Tibial nerve (tissue), 4 donors: Measurements from ENCODE around the gene PIERCE2. TPM values are rescaled to one million over a fixed set of nuclear protein-coding genes. Genes with fewer than 3 reads are reported as not detected.
"Not testable (repeated sequence)": the region's sequence is repeated elsewhere in the genome, so short reads cannot be mapped to it uniquely, and the experiment has no call there.

Source experiments
- DNase-seq, 2 donors: peaks; one replicate each; pipeline ENCODE4 v3.0.0-alpha.2; 2019; ENCODE audit warnings: low spot score in 2 of 2
- H3K27ac ChIP-seq, 4 donors: fragments of 200-600 bp; sonication (generic) in 3 of 4; one replicate each; pipeline ENCODE4 v1.5.1; 2017 to 2019; ENCODE audit warnings: mild to moderate bottlenecking in 1 of 4
- H3K27me3 ChIP-seq, 2 donors: fragments of 200-600 bp; sonication (generic) in 1 of 2; one replicate each; pipeline versions ENCODE4 v1.5.1 to v1.6.0; 2017 to 2019
- H3K36me3 ChIP-seq, 3 donors: fragments of 200-600 bp; sonication (generic); one replicate each; pipeline ENCODE4 v1.5.1; 2018 to 2019
- H3K4me1 ChIP-seq, 4 donors: fragments of 200-600 bp; sonication (generic) in 3 of 4; one replicate each; pipeline ENCODE4 v1.5.1; 2017 to 2019
- H3K4me3 ChIP-seq, 4 donors: fragments of 200-600 bp; sonication (generic) in 3 of 4; one replicate each; pipeline ENCODE4 v1.5.1; 2017 to 2019; ENCODE audit warnings: mild to moderate bottlenecking in 1 of 4, moderate library complexity in 1 of 4
- H3K9me3 ChIP-seq, 4 donors: fragments of 200-600 bp; sonication (generic) in 3 of 4; one replicate each; pipeline ENCODE4 v1.5.1; 2017 to 2019
- EP300 ChIP-seq, 2 donors: sonication (generic); formaldehyde crosslinking; IDR thresholded peaks; one replicate each; pipeline ENCODE4 v1.6.1; 2017; ENCODE audit warnings: antibody characterized with exemption in 2 of 2, mild to moderate bottlenecking in 1 of 2
- POLR2A ChIP-seq, 2 donors: fragments of 450-650 bp; IDR thresholded peaks; one replicate each; pipeline ENCODE4 v1.6.1; 2017; ENCODE audit warnings: antibody characterized with exemption in 2 of 2, mild to moderate bottlenecking in 2 of 2, moderate library complexity in 2 of 2
- whole genome bisulfite sequencing, 2 donors: methylation state at CpG; one replicate each; pipeline ENCODE4 v1.1.5; 2018; 5-methylcytosine and 5-hydroxymethylcytosine counted together
- total RNA-seq, 4 donors: library from RNA; depleted of rRNA; stranded (reverse); fragments of >200 nt; gene quantifications; one replicate each; pipeline ENCODE4 v1.1.0, GENCODE V29; 2016
- TF ChIP-seq, protein P1 (sequence below), 5 experiments: fragments of 200-600 bp in 3 of 5; fragments of 450-650 bp in 2 of 5; sonication (generic) in 3 of 5; IDR thresholded peaks; one replicate each; pipeline ENCODE4 v1.5.1; 2016 to 2019; ENCODE audit warnings: antibody characterized with exemption in 5 of 5, mild to moderate bottlenecking in 3 of 5, moderate library complexity in 2 of 5

PIERCE2 gene
- total RNA-seq, 4 donors from 2014 or later: 1.8 to 4.8 (median 2.9) TPM; not detected in 1

DNA sequence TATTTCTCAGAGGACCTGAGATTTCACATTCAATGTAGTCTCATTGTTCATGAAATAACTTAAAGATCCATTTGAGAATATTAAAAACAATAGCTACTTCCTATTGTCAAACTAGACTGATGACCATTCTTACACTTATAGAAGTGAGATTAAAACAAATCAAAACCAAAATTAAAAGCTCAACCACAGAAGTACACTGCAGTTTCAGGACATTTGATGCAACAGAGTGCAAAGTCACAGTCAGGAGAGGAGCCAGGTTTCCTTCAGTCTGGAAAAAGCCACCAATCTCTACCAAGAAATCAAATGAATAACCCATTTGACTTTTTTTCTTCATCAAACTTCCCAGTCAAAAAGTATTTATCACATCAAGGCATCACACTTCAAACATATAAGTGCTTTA, 5.6 kb upstream of the PIERCE2 start:
- TF ChIP-seq, protein P1, sequence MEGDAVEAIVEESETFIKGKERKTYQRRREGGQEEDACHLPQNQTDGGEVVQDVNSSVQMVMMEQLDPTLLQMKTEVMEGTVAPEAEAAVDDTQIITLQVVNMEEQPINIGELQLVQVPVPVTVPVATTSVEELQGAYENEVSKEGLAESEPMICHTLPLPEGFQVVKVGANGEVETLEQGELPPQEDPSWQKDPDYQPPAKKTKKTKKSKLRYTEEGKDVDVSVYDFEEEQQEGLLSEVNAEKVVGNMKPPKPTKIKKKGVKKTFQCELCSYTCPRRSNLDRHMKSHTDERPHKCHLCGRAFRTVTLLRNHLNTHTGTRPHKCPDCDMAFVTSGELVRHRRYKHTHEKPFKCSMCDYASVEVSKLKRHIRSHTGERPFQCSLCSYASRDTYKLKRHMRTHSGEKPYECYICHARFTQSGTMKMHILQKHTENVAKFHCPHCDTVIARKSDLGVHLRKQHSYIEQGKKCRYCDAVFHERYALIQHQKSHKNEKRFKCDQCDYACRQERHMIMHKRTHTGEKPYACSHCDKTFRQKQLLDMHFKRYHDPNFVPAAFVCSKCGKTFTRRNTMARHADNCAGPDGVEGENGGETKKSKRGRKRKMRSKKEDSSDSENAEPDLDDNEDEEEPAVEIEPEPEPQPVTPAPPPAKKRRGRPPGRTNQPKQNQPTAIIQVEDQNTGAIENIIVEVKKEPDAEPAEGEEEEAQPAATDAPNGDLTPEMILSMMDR (IDR thresholded peaks at IDR 0.05): no peak
- TF ChIP-seq POLR2A (IDR thresholded peaks at IDR 0.05) (no peak), EP300 (IDR thresholded peaks at IDR 0.05) (no peak)

DNA sequence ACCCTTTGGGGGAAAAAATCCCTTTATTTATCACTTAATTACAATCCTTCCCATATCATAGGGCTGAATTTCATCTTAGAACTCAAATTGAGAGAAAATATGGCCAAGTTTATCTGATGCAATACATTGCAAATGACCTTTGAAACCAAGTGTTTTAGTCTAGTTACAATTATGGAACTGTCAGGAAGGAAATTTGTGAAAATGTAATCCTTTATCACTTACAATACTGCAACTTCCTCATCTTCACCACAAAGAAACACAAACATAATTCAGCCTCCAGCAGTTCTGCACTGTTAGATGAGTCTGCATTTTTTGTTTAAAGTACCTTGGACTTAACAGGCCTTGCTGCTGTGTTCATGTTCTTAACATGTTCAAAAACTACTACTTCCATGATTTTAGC, 4.8 kb upstream of the PIERCE2 start:
- Histone ChIP-seq H3K4me1 (peaks cover 0 to 56% (median 10%) of the 10 kb centered on the region in 4 donors), H3K9me3 (no peaks in the 10 kb centered on the region), H3K4me3 (no peak overlapping the region), H3K27ac (no peak overlapping the region), H3K36me3 (peaks cover 0 to 5% (median 0%) of the 10 kb centered on the region in 3 donors), H3K27me3 (no peaks in the 10 kb centered on the region)
- DNase-seq: no peak
- TF ChIP-seq POLR2A (IDR thresholded peaks at IDR 0.05) (no peak), EP300 (IDR thresholded peaks at IDR 0.05) (peak in 1 of 2 donors; percentile 44)
- TF ChIP-seq, protein P1 (IDR thresholded peaks at IDR 0.05): no peak

More for the DNA sequence above, 5.6 kb upstream of the PIERCE2 start:
- H3K4me1 ChIP-seq: peaks cover 0 to 56% (median 10%) of the 10 kb centered on the region in 4 donors
- H3K27ac ChIP-seq: no peak overlapping the region
- no peaks in the 10 kb centered on the region for H3K27me3 ChIP-seq
- no peak for DNase-seq
- peaks cover 0 to 8% (median 0%) of the 10 kb centered on the region in 3 donors for H3K36me3 ChIP-seq
- no peak overlapping the region for H3K4me3 ChIP-seq
- no peaks in the 10 kb centered on the region for H3K9me3 ChIP-seq

DNA sequence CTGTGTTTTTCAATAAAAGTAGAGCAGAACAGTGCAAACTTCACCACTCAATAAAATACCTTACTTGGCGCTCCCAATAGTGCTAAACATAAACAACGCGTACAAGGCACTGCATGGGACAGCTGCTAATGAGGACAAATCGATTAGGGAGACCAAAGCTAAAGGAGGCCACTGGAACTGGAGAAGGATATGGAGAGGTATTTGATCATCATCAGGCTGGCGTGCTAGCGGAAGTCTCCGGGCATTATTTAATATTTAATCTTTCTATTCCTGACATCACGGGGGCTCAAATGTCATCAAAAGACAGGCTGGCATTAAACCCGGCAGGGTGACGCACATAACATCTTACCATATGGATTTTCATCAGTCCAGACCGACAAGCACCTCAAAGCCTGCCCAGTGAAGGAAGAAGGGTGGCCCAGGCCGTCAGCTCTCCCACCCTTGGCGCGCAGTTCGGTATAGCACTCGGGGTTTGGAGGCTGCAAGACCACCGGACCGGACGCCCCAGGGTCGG, 740 bp upstream of the PIERCE2 start:
- peaks cover 0 to 57% (median 10%) of the 10 kb centered on the region in 4 donors for H3K4me1 ChIP-seq
- no peaks in the 10 kb centered on the region for H3K36me3 ChIP-seq
- H3K9me3 ChIP-seq: no peaks in the 10 kb centered on the region
- DNase-seq: peak in 1 of 2 donors; percentile 5
- TF ChIP-seq POLR2A (IDR thresholded peaks at IDR 0.05) (no peak), EP300 (IDR thresholded peaks at IDR 0.05) (no peak)
- TF ChIP-seq, protein P1 (IDR thresholded peaks at IDR 0.05): no peak
- peak overlapping the region; percentile 53 to 96 (median 88) for H3K4me3 ChIP-seq
- H3K27ac ChIP-seq: peak overlapping the region; percentile 44 to 94 (median 92)
- WGBS, 2 donors: 0 to 2% methylated on average over 13 to 19 of the region's 20 CpGs
- no peaks in the 10 kb centered on the region for H3K27me3 ChIP-seq

DNA sequence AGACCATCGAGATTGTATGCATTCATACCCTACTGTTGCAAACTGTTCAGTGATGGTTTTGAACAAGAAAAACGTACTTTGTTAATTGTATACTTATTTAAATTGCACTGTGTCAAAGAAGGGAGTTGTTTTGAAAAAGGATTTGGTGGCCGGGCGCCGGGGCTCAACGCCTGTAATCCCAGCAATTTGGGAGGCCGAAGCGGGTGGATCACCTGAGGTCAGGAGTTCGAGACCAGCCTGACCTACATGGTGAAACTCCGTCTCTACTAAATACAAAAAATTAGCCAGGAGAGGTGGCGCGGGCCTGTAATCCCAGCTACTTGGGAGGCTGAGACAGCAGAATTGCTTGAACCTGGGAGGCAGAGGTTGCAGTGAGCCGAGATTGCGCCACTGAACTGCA, 681 bp downstream of the PIERCE2 start:
- DNase-seq, H3K27me3 ChIP-seq, H3K9me3 ChIP-seq, H3K36me3 ChIP-seq: not testable (repeated sequence)
- Histone ChIP-seq H3K4me1 (peaks cover 0 to 43% (median 7%) of the 10 kb centered on the region in 4 donors), H3K27ac (peak overlapping the region in 3 of 4 donors; percentile 91 to 94 (median 94)), H3K4me3 (peak overlapping the region; percentile 53 to 96 (median 88))
- WGBS, 2 donors: 73% methylated on average over 14 of the region's 14 CpGs

DNA sequence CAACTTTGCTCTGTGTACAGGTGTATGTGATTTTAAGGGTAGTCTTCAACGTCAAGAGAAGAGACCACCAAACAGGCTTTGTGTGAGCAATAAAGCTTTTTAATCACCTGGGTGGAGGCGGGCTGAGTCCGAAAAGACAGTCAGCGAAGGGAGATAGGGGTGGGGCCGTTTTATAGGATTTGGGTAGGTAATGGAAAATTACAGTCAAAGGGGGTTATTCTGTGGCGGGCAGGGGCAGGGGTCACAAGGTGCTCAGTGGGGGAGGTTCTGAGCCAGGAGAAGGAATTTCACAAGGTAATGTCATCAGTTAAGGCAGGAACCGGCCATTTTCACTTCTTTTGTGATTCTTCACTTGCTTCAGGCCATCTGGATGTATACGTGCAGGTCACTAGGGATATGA, 9.4 kb downstream of the PIERCE2 start:
- H3K4me1 ChIP-seq: not testable (repeated sequence)
- WGBS, 2 donors: 70 to 72% methylated on average over 8 of the region's 8 CpGs

DNA sequence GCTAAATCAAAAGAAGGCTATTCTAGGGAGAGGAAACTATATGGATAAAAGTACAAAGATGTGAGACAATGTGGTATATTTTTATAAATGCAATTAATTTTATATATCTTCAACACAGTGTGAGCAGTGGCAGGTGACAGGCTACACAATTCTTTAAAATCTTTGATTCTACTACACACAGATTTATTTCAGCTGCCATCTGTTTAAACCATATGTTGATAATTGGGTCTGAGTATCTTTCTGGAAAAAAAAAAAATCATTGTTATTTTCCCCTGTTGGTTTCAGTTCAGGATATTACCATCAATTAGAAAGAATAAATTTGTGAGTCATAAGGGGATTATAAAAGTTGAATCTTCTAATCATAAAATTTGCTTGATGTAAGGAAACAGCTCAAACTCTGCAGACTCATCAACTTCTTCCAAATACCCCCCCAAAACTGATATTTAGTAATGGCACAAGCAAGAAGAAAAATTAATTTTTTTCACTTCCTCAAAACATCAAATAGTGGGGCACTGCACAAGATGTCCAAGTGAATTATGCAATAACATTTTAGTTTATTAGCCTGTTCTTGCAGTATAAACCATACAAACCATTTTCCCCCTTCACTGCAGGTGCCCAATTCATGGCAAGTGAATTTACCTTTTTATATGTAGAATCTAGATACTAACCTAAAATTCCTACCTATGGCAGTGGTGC, 12.0 kb downstream of the PIERCE2 start:
- no peak for DNase-seq

More for the DNA sequence above, 9.4 kb downstream of the PIERCE2 start:
- not testable (repeated sequence) for H3K27me3 ChIP-seq, DNase-seq, H3K4me3 ChIP-seq, H3K36me3 ChIP-seq, H3K27ac ChIP-seq, H3K9me3 ChIP-seq

More for the DNA sequence above, 12.0 kb downstream of the PIERCE2 start:
- Histone ChIP-seq H3K4me3 (no peak overlapping the region), H3K36me3 (peaks cover 0 to 7% (median 0%) of the 10 kb centered on the region in 3 donors), H3K4me1 (no peaks in the 10 kb centered on the region), H3K27me3 (no peaks in the 10 kb centered on the region), H3K9me3 (no peaks in the 10 kb centered on the region), H3K27ac (no peak overlapping the region)
- TF ChIP-seq, protein P1 (IDR thresholded peaks at IDR 0.05): no peak
- TF ChIP-seq POLR2A (IDR thresholded peaks at IDR 0.05) (no peak), EP300 (IDR thresholded peaks at IDR 0.05) (no peak)
